Ovary (tissue), 9 donors: ENCODE data around the gene NPTXR. TPM values are rescaled to one million over a fixed set of nuclear protein-coding genes. Genes with fewer than 3 reads are reported as not detected.

Experiments used
- DNase-seq, 5 donors: peaks; one replicate each; pipeline ENCODE4 v3.0.0-alpha.2; 2019 to 2020
- H3K27ac ChIP-seq, 2 donors: fragments of 200-600 bp; one replicate each; pipeline versions ENCODE4 v1.5.1 to v1.8.0; 2019 to 2022
- H3K27me3 ChIP-seq: fragments of 200-600 bp; one replicate; pipeline ENCODE4 v1.8.0; 2022
- H3K36me3 ChIP-seq: fragments of 200-600 bp; sonication (generic); one replicate; pipeline ENCODE4 v1.5.1; 2019
- H3K4me1 ChIP-seq: one replicate; pipeline ENCODE4 v1.8.1; 2013; ENCODE audit warnings: mild to moderate bottlenecking, moderate library complexity; ENCODE audit not compliant: insufficient read depth
- H3K4me3 ChIP-seq: fragments of 200-600 bp; sonication (generic); one replicate; pipeline ENCODE4 v1.5.1; 2017
- H3K9me3 ChIP-seq, 2 donors: fragments of 200-600 bp in 1 of 2; sonication (generic) in 1 of 2; one replicate each; pipeline versions ENCODE4 v1.5.1 to v1.8.1; 2013 to 2019; ENCODE audit warnings: mild to moderate bottlenecking in 1 of 2, moderate library complexity in 1 of 2
- CTCF ChIP-seq, 3 donors: fragments of 450-650 bp in 2 of 3; fragments of 200-600 bp in 1 of 3; IDR thresholded peaks; one replicate each; pipeline versions ENCODE4 v1.5.1 to v1.8.0; 2016 to 2022; ENCODE audit warnings: antibody characterized with exemption in 3 of 3, mild to moderate bottlenecking in 1 of 3
- EP300 ChIP-seq: sonication (generic); formaldehyde crosslinking; IDR thresholded peaks from one replicate; pipeline ENCODE4 v1.6.1; 2017; ENCODE audit warnings: antibody characterized with exemption
- POLR2A ChIP-seq: fragments of 450-650 bp; IDR thresholded peaks from one replicate; pipeline ENCODE4 v1.6.1; 2017; ENCODE audit warnings: antibody characterized with exemption, mild to moderate bottlenecking, moderate library complexity
- WGBS, 3 donors: extraction: QIAGEN DNeasy Blood & Tissue Kit in 1 of 3; methylation state at CpG; one replicate each; pipeline versions ENCODE4 v1.1.5 to v1.1.7; 2013 to 2017; 5-methylcytosine and 5-hydroxymethylcytosine counted together
- intact Hi-C, 4 donors: fragments of 100-400 bp; cut with DNase I; formaldehyde crosslinking; loops; one replicate each; pipeline versions ENCODE4 v1.11.0 to v1.15.1; 2022 to 2023
- polyA plus RNA-seq, 2 donors: library from polyadenylated mRNA; stranded (reverse); fragments of 200-250 nt in 1 of 2; fragments of 350-450 nt in 1 of 2; fragmentation: Illumina TruSeq in 1 of 2; extraction: RNeasy Lipid Tissue Mini Kit (QIAGEN cat#74804) in 1 of 2; gene quantifications; one replicate each; pipeline ENCODE4 v1.2.3, GENCODE V29; 2013 to 2014
- total RNA-seq, 7 donors: library from RNA; depleted of rRNA in 2 of 7; stranded (reverse); fragments of >200 nt in 2 of 7; fragmentation: NEBNext Ultra II Directional in 3 of 7; extraction: Animal tissue kit (Norgen Biotek cat#: 25700) in 3 of 7; gene quantifications; one replicate each; pipeline versions ENCODE4 v1.1.0 to v1.2.4, GENCODE V29; 2016 to 2023
- donor health status: DM: no; HTN: no; CAD: no; lungs with moderate emphysema.
- donor health status: DM: no; HTN: no; CAD: no.
- donor health status: Bipolar disorder and iron deficiency.
- donor health status: DM: yes; HTN: yes; CAD: no.
- donor health status: DM: no; HTN: no; CAD: no.
- donor health status: DM: yes; HTN: yes; CAD: no.

Gene NPTXR
- total and polyA plus RNA-seq, 9 donors, result 5.2 to 23.1 (median 14.9) TPM

GRCh38 chr22:38879108-38879729 is 35.4 kb upstream of the NPTXR start:
- DNase-seq, result no peak
- Histone ChIP-seq H3K9me3 (no peaks in the 10 kb centered on the region), H3K27me3 (no peaks in the 10 kb centered on the region), H3K36me3 (no peaks in the 10 kb centered on the region), H3K27ac (no peak overlapping the region), H3K4me1 (peaks cover 20% of the 10 kb centered on the region), H3K4me3 (no peak overlapping the region)
- TF ChIP-seq POLR2A (no peak), EP300 (no peak), CTCF (IDR thresholded peaks at IDR 0.05) (no peak)
- intact Hi-C loops, result no loop called here
- 81 to 84% (median 81%) methylated on average over 5 of the region's 5 CpGs for whole genome bisulfite sequencing, 3 donors

GRCh38 chr22:38878001-38878400 is 34.2 kb upstream of the NPTXR start:
- no peaks in the 10 kb centered on the region for H3K36me3 ChIP-seq
- intact Hi-C loops, result no loop called here
- WGBS, 3 donors, result 90 to 96% (median 95%) methylated on average over 4 of the region's 4 CpGs
- no peak for DNase-seq
- no peaks in the 10 kb centered on the region for H3K9me3 ChIP-seq
- peaks cover 14% of the 10 kb centered on the region for H3K4me1 ChIP-seq
- H3K4me3 ChIP-seq, result no peak overlapping the region
- no peak overlapping the region for H3K27ac ChIP-seq
- TF ChIP-seq EP300 (no peak), POLR2A (no peak), CTCF (IDR thresholded peaks at IDR 0.05) (no peak)
- no peaks in the 10 kb centered on the region for H3K27me3 ChIP-seq

- Histone ChIP-seq H3K27me3 (no peaks in the 10 kb centered on the region), H3K27ac (no peak overlapping the region), H3K4me1 (no peaks in the 10 kb centered on the region), H3K36me3 (no peaks in the 10 kb centered on the region), H3K9me3 (no peaks in the 10 kb centered on the region), H3K4me3 (no peak overlapping the region)
- TF ChIP-seq POLR2A (no peak), EP300 (no peak), CTCF (IDR thresholded peaks at IDR 0.05) (no peak)
- WGBS, 3 donors, result 89 to 92% (median 90%) methylated on average over 13 of the region's 13 CpGs
- no peak for DNase-seq
- intact Hi-C loops, result loop anchor here in 2 of 4 donors (5.0 kb wide), 2 partner anchors 48 to 443 kb away; partner anchors contain the start of gene RPL3 (in 1 of the 2)
These were observed 30.8 kb upstream of the NPTXR start for GRCh38 chr22:38874529-38875222.

GRCh38 chr22:38873469-38874411 is 29.9 kb upstream of the NPTXR start:
- no peaks in the 10 kb centered on the region for H3K27me3 ChIP-seq
- H3K9me3 ChIP-seq, result no peaks in the 10 kb centered on the region
- intact Hi-C loops, result loop anchor here in 2 of 4 donors (5.0 kb wide), 2 partner anchors 49 to 444 kb away; partner anchors contain the start of gene RPL3 (in 1 of the 2)
- H3K4me1 ChIP-seq, result peaks cover 3% of the 10 kb centered on the region
- no peaks in the 10 kb centered on the region for H3K36me3 ChIP-seq
- no peak for DNase-seq
- 71 to 75% (median 71%) methylated on average over 9 of the region's 9 CpGs for WGBS, 3 donors
- TF ChIP-seq CTCF (IDR thresholded peaks at IDR 0.05) (no peak), POLR2A (no peak), EP300 (no peak)
- peak overlapping the region; percentile 64 for H3K4me3 ChIP-seq
- peak overlapping the region; percentile 88 to 95 for H3K27ac ChIP-seq
